GM19193 (cell line): ENCODE results near the gene ARHGEF3.
A peak's percentile ranks its signal among the peaks of the same experiment; 100 is the strongest.

Experiments used
- POLR2A ChIP-seq: IDR thresholded peaks from 4 replicates; pipeline ENCODE4 v1.6.1; 2011; ENCODE audit not compliant: insufficient read depth, insufficient read length; ENCODE audit errors: extremely low read depth

Gene ARHGEF3

GRCh38 chr3:56775445-56775837 lies 26.3 kb downstream of the ARHGEF3 start:
- TF ChIP-seq POLR2A: no peak

- no peak for TF ChIP-seq POLR2A
Observed at GRCh38 chr3:56773986-56774385, 27.8 kb downstream of the ARHGEF3 start.

GRCh38 chr3:56772952-56773938 lies 28.5 kb downstream of the ARHGEF3 start:
- no peak for TF ChIP-seq POLR2A

GRCh38 chr3:56771376-56771775 lies 30.4 kb downstream of the ARHGEF3 start:
- TF ChIP-seq POLR2A: no peak

GRCh38 chr3:56769116-56769707 lies 32.5 kb downstream of the ARHGEF3 start:
- TF ChIP-seq POLR2A: no peak

- no peak for TF ChIP-seq POLR2A
Observed at GRCh38 chr3:56764904-56765547, 36.7 kb downstream of the ARHGEF3 start.

- no peak for TF ChIP-seq POLR2A
Observed at GRCh38 chr3:56764184-56764583, 37.6 kb downstream of the ARHGEF3 start.

- no peak for TF ChIP-seq POLR2A
Observed at GRCh38 chr3:56763233-56763632, 38.5 kb downstream of the ARHGEF3 start.

- no peak for TF ChIP-seq POLR2A
Observed at GRCh38 chr3:56762718-56763117, 39.0 kb downstream of the ARHGEF3 start.

- TF ChIP-seq POLR2A: no peak
Observed at GRCh38 chr3:56761887-56762651, 39.7 kb downstream of the ARHGEF3 start.

- TF ChIP-seq POLR2A: no peak
Observed at GRCh38 chr3:56761023-56761422, 40.7 kb downstream of the ARHGEF3 start.

GRCh38 chr3:56759532-56759931 lies 42.2 kb downstream of the ARHGEF3 start:
- TF ChIP-seq POLR2A: no peak

GRCh38 chr3:56758539-56758981 lies 43.2 kb downstream of the ARHGEF3 start:
- no peak for TF ChIP-seq POLR2A

- TF ChIP-seq POLR2A: peak; percentile 44
Observed at GRCh38 chr3:56754741-56755417, 46.9 kb downstream of the ARHGEF3 start.
